ENCODE data around the gene FAM111A. TPM values are rescaled to one million over a fixed set of nuclear protein-coding genes. Genes with fewer than 3 reads are reported as not detected.
A peak's percentile ranks its signal among the peaks of the same experiment; 100 is the strongest.

Gene FAM111A
- total RNA-seq, 1 donor from 2014 or later: 28.4 TPM

DNA sequence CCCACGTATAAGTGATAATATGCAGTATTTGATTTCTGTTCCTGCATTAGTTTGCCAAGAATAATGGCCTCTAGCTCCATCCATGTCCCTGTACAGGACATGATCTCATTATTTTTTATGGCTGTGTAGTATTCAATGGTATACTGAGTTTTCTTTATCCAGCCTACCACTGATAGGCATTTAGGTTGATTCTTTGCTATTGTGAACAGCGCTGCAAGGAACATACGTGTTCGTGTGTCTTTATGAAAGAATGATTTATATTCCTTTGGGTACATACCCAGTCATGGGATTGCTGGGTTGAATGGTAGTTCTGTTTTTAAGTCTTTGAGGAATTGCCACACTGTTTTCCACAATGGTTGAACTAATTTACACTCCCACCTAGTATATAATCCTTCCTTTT is 1.5 kb upstream of the FAM111A start:
- H3K36me3 Mint-ChIP-seq: no peaks in the 10 kb centered on the region
- no peaks in the 10 kb centered on the region for H3K9me3 Mint-ChIP-seq
- DNase-seq (ENCODE audit: extremely low spot score, unreplicated experiment): no peak
- peaks cover 24% of the 10 kb centered on the region for H3K27me3 Mint-ChIP-seq
- peak overlapping the region; percentile 97 for H3K4me3 Mint-ChIP-seq
- TF ChIP-seq, protein P1, sequence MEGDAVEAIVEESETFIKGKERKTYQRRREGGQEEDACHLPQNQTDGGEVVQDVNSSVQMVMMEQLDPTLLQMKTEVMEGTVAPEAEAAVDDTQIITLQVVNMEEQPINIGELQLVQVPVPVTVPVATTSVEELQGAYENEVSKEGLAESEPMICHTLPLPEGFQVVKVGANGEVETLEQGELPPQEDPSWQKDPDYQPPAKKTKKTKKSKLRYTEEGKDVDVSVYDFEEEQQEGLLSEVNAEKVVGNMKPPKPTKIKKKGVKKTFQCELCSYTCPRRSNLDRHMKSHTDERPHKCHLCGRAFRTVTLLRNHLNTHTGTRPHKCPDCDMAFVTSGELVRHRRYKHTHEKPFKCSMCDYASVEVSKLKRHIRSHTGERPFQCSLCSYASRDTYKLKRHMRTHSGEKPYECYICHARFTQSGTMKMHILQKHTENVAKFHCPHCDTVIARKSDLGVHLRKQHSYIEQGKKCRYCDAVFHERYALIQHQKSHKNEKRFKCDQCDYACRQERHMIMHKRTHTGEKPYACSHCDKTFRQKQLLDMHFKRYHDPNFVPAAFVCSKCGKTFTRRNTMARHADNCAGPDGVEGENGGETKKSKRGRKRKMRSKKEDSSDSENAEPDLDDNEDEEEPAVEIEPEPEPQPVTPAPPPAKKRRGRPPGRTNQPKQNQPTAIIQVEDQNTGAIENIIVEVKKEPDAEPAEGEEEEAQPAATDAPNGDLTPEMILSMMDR (conservative IDR thresholded peaks at IDR 0.05): no peak
- H3K27ac Mint-ChIP-seq: no peak overlapping the region
- peaks cover 23% of the 10 kb centered on the region for H3K4me1 Mint-ChIP-seq (ENCODE audit: unreplicated experiment)

DNA sequence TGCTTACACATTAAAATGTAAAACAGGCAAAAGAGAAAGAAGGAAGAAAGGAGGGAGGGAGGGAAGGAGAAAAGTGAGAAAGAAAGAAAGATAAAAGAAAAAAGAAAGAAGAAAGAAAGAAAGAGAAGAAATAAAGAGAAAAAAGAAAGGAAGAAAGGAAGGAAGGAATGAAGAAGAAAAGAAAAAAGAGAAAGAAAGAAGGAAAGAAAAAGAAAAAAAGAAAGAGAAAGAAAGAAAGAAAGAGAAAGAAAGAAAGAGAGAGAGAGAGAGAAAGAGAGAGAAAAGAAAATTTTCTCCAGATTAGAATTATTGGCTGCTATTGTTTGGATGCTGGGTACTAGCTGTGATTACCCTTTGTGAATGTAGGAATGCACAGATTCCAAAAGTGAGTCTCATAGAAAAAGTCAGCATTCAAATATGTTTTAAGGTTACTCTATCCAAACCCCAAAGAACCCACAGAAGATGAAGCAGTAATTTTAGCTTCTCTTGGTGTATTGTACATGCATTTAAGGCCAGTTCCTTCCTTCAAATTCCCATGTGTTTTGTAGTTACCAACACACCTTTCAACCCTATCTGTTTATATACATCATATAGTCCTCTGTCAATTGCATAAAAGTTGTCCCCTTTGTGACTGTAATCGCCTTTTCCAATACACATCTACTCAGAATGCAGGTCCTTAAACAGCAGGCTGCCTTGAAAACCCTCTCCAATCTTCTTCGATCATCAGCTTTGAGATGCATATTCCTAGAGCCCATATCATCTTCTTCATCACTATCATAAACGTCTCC is 789 bp upstream of the FAM111A start:
- TF ChIP-seq, protein P1 (conservative IDR thresholded peaks at IDR 0.05): no peak
- no peak for DNase-seq (ENCODE audit: extremely low spot score, unreplicated experiment)
- Mint-ChIP-seq H3K27ac (peak overlapping the region; percentile 98), H3K36me3 (no peaks in the 10 kb centered on the region), H3K27me3 (peaks cover 24% of the 10 kb centered on the region), H3K9me3 (no peaks in the 10 kb centered on the region), H3K4me1 (ENCODE audit: unreplicated experiment) (peaks cover 20% of the 10 kb centered on the region), H3K4me3 (peak overlapping the region; percentile 97)

DNA sequence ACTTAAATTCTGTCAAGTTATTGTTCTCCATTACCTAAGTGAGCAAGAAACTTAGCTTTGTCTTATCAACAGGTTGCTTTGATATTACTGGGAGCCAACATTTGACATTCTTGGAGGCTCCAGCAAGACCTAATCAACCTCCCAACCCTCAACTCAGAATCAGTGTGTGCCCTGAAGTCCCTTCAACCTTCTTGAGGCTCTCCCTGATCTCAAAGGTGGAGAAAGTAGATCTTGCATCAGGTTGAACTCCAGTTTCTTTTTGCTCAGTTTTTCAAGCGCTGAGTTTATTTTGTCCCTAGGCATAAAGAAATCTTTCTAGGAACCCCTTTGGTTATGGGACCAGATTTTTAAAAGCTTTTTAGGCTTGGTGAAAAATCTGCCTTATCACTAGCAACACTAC is 1.4 kb downstream of the FAM111A start:
- TF ChIP-seq, protein P1 (conservative IDR thresholded peaks at IDR 0.05): no peak
- Mint-ChIP-seq H3K4me3 (peak overlapping the region; percentile 97), H3K27me3 (peaks cover 24% of the 10 kb centered on the region), H3K4me1 (ENCODE audit: unreplicated experiment) (peaks cover 20% of the 10 kb centered on the region), H3K27ac (peak overlapping the region; percentile 98), H3K36me3 (peaks cover 9% of the 10 kb centered on the region), H3K9me3 (no peaks in the 10 kb centered on the region)
- DNase-seq (ENCODE audit: extremely low spot score, unreplicated experiment): no peak

DNA sequence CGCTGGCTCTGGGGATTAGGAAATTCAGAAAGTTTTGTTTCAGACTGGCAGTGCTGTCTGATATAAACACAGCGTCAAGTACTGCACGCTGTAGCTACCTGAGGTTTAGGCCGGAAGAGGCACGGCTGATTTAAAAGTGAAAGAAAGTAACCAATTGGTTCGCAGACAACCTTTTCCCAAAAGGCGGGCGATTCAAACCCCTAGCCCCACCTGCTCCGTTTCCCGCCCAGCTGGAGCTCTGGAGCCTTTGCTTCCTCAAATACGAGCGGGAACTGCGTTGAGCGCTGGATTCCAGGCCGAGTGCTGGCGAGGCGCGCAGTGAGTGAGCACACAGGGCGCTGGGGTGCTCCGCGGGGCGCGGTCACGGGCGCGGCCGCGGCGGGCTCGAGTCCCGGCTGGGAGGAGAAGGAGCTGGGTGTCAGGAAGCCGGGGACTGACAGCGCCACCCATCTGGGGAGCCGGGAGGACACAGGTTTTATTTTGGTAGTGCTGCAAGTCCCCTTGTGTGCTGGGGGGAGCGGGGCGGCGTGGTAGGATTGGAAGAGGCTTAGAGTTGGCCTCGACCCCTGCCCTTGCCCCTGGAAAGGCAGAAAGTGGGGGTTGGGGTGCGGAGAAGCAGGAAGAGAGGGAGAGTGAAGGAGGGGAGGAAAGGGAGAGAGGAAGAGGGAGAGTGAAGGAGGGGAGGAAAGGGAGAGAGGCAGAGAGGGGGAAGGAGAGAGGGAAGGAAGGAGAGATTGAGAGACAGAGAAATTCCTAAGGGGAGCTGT is 2.1 kb downstream of the FAM111A start:
- Mint-ChIP-seq H3K27ac (peak overlapping the region; percentile 98), H3K27me3 (peaks cover 24% of the 10 kb centered on the region), H3K9me3 (no peaks in the 10 kb centered on the region), H3K4me1 (ENCODE audit: unreplicated experiment) (peaks cover 20% of the 10 kb centered on the region), H3K4me3 (peak overlapping the region; percentile 97), H3K36me3 (peaks cover 10% of the 10 kb centered on the region)
- DNase-seq (ENCODE audit: extremely low spot score, unreplicated experiment): peak; percentile 71
- TF ChIP-seq, protein P1 (conservative IDR thresholded peaks at IDR 0.05): peak; percentile 14

DNA sequence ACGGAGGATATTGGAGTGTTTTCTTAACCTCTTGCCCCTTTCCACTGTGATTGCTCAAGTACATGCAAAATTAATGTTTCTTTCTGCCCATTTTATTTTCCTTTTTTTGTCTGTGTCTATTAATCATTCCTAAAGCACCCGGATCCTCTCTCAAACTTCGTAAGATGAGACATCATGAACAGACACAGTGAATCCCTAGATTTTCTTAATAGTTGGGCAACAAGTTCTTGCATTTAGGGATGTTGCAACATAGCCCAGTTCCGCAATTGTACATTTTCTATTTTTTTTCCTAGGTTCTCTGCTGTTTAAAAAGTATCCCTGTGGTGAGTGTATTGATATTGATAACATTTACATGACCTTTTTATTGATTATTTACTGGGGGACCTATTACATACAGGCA is 2.9 kb downstream of the FAM111A start:
- H3K27ac Mint-ChIP-seq: peak overlapping the region; percentile 9
- peaks cover 20% of the 10 kb centered on the region for H3K4me1 Mint-ChIP-seq (ENCODE audit: unreplicated experiment)
- DNase-seq (ENCODE audit: extremely low spot score, unreplicated experiment): no peak
- H3K27me3 Mint-ChIP-seq: peaks cover 24% of the 10 kb centered on the region
- H3K36me3 Mint-ChIP-seq: peaks cover 10% of the 10 kb centered on the region
- TF ChIP-seq, protein P1 (conservative IDR thresholded peaks at IDR 0.05): no peak
- H3K4me3 Mint-ChIP-seq: peak overlapping the region; percentile 97
- H3K9me3 Mint-ChIP-seq: no peaks in the 10 kb centered on the region
